Brain microvascular endothelial cell (primary cell): ENCODE results near the gene TMEM147.
A peak's percentile ranks its signal among the peaks of the same experiment; 100 is the strongest.

Source experiments
- DNase-seq: peaks from one replicate; pipeline ENCODE4 v3.0.0-alpha.2; 2020
- H3K27ac ChIP-seq: fragments of 250-450 bp; sonication (Bioruptor Pico); 2 replicates; pipeline ENCODE4 v1.5.1; 2020; ENCODE audit warnings: mild to moderate bottlenecking, moderate library complexity
- H3K27me3 ChIP-seq: fragments of 250-450 bp; sonication (Bioruptor Pico); replicated peaks from 2 replicates; pipeline ENCODE4 v1.5.1; 2020; ENCODE audit warnings: mild to moderate bottlenecking
- H3K36me3 ChIP-seq: fragments of 250-450 bp; sonication (Bioruptor Pico); replicated peaks from 2 replicates; pipeline ENCODE4 v1.5.1; 2020; ENCODE audit warnings: mild to moderate bottlenecking
- H3K4me3 ChIP-seq: 2 replicates; pipeline ENCODE4 v1.5.1; 2011; ENCODE audit warnings: low read depth, mild to moderate bottlenecking, control low read depth, low read length, moderate library complexity
- in situ Hi-C: cut with HindIII; loops from 2 replicates; pipeline ENCODE4 v1.10.0; 2017; ENCODE audit warnings: low sequenced_read_pairs, low pct_ligation_motif_present
- TF ChIP-seq, protein P1 (sequence below): IDR thresholded peaks from 2 replicates; pipeline ENCODE4 v1.5.1; 2011; ENCODE audit warnings: low read depth, mild to moderate bottlenecking, moderate library complexity, low read length, control low read depth, inconsistent platforms; ENCODE audit errors: missing control alignments

TMEM147 gene

GRCh38 chr19:35539850-35540249 is 5.6 kb upstream of the TMEM147 start:
- Histone ChIP-seq H3K27ac (no peak overlapping the region), H3K36me3 (no peaks in the 10 kb centered on the region), H3K27me3 (no peaks in the 10 kb centered on the region), H3K4me3 (no peak overlapping the region)
- TF ChIP-seq, protein P1, sequence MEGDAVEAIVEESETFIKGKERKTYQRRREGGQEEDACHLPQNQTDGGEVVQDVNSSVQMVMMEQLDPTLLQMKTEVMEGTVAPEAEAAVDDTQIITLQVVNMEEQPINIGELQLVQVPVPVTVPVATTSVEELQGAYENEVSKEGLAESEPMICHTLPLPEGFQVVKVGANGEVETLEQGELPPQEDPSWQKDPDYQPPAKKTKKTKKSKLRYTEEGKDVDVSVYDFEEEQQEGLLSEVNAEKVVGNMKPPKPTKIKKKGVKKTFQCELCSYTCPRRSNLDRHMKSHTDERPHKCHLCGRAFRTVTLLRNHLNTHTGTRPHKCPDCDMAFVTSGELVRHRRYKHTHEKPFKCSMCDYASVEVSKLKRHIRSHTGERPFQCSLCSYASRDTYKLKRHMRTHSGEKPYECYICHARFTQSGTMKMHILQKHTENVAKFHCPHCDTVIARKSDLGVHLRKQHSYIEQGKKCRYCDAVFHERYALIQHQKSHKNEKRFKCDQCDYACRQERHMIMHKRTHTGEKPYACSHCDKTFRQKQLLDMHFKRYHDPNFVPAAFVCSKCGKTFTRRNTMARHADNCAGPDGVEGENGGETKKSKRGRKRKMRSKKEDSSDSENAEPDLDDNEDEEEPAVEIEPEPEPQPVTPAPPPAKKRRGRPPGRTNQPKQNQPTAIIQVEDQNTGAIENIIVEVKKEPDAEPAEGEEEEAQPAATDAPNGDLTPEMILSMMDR: no peak
- in situ Hi-C loops: no loop called here
- DNase-seq: no peak

DNA sequence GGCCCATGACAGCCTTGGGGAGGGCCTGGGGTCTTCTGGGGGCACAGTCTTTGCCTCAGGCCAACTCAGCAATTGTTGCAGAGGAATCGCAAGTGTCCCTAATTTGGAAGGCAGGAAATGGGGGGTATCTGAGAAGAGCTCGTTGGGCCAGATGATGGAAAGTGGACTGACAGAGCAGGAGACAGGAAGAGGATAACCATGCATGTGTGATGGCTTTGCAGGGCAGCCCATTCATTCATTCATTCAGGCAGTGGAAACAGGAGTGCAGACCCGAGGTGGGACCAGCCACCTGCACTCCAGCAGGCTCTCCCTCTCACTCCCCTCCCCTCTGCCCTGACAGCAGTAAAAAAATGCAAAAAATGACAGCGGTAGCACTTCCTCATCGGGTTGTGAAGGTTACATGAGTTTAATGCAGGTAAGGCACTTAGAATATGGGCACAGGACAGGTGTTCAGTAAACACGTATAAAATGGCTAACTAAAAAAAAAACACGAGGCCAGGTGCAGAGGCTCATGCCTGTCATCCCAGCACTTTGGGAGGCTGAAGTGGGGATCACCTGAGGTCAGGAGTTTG is 5.0 kb upstream of the TMEM147 start:
- H3K27me3 ChIP-seq: no peaks in the 10 kb centered on the region
- in situ Hi-C loops: no loop called here
- no peaks in the 10 kb centered on the region for H3K36me3 ChIP-seq
- no peak for DNase-seq
- TF ChIP-seq, protein P1: no peak
- H3K4me3 ChIP-seq: no peak overlapping the region
- no peak overlapping the region for H3K27ac ChIP-seq

GRCh38 chr19:35542209-35542608 is 3.2 kb upstream of the TMEM147 start:
- H3K36me3 ChIP-seq: no peaks in the 10 kb centered on the region
- no peak overlapping the region for H3K4me3 ChIP-seq
- no peaks in the 10 kb centered on the region for H3K27me3 ChIP-seq
- TF ChIP-seq, protein P1: no peak
- in situ Hi-C loops: no loop called here
- no peak overlapping the region for H3K27ac ChIP-seq
- DNase-seq: no peak

DNA sequence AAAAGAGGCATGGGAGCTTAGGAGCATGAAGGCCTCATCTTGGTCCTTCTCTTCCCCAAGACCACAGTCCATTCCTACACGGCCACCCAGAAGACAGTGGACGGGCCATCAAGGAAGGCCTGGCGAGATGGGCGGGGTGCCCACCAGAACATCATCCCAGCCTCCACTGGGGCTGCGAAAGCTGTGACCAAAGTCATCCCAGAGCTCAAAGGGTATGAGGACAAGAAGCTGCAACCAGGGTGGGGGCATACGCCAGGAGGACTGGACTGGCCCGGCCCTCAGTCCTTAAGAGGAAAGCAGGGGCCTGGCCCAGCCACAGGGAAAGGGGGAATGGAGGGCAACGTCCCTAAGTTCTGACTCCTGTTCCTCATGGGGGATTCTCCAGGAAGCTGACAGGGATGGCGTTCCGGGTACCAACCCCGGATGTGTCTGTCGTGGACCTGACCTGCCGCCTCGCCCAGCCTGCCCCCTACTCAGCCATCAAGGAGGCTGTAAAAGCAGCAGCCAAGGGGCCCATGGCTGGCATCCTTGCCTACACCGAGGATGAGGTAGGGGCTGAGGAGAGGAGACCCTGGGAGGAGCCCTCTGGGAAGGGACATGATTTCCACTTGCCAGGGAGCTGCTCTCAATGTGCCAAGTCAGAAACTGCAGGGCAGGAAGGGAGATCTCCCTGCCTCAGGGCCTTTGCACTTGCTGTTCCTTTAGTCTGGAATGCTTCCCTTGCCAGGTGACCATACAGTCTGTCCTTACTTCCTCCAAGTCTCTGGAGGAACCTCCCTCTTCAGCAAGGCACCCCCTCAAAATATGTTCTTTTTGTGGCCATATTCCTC is 1.9 kb upstream of the TMEM147 start:
- in situ Hi-C loops: no loop called here
- no peaks in the 10 kb centered on the region for H3K27me3 ChIP-seq
- H3K4me3 ChIP-seq: no peak overlapping the region
- no peak for DNase-seq
- H3K36me3 ChIP-seq: peaks cover 2% of the 10 kb centered on the region
- TF ChIP-seq, protein P1: no peak
- H3K27ac ChIP-seq: no peak overlapping the region

- DNase-seq: no peak
- TF ChIP-seq, protein P1: no peak
- Histone ChIP-seq H3K4me3 (peak overlapping the region; percentile 93), H3K27me3 (no peaks in the 10 kb centered on the region), H3K36me3 (peaks cover 2% of the 10 kb centered on the region), H3K27ac (no peak overlapping the region)
- in situ Hi-C loops: no loop called here
Measured at GRCh38 chr19:35544110-35544802, 1.2 kb upstream of the TMEM147 start.
